H1 (cell line): ENCODE measurements around the gene KATNA1. TPM values are rescaled to one million over a fixed set of nuclear protein-coding genes. Genes with fewer than 3 reads are reported as not detected.

Source experiments
- CTCF ChIA-PET: fragments of 300-600 bp; sonication (Branson Sonifier 250); formaldehyde crosslinking; loops from one replicate; lab custom pipeline; 2021; ENCODE audit not compliant: partially characterized antibody; lab: Charles Lee
- POLR2A ChIA-PET: fragments of 300-600 bp; sonication (Branson Sonifier 250); formaldehyde crosslinking; loops from one replicate; lab custom pipeline; 2021; ENCODE audit warnings: inconsistent platforms; ENCODE audit not compliant: partially characterized antibody; lab: Charles Lee
- DNase-seq, 2 experiments: peaks; one replicate each; pipeline versions ENCODE4 v3.0.0 to v3.0.0-alpha.2; 2010 to 2022; ENCODE audit warnings: low spot score in 2 of 2, low read depth in 1 of 2, mixed read lengths in 1 of 2
- FAIRE-seq: peaks from 2 replicates; lab custom pipeline; 2011; peaks lifted over from hg19 to GRCh38; lab: Jason Lieb, UNC
- H2AFZ ChIP-seq: 2 replicates; pipeline ENCODE4 v1.8.1; 2012; ENCODE audit warnings: low read length, inconsistent platforms
- H2AK5ac ChIP-seq: 2 replicates; pipeline ENCODE4 v1.6.1; 2013; ENCODE audit warnings: low read depth, low read length
- H2BK120ac ChIP-seq: replicated peaks from 2 replicates; pipeline ENCODE3; 2013; ENCODE audit warnings: low read depth, low read length, inconsistent platforms
- H2BK12ac ChIP-seq: 2 replicates; pipeline ENCODE4 v1.6.1; 2013; ENCODE audit warnings: low read depth, low read length
- H2BK15ac ChIP-seq: 2 replicates; pipeline ENCODE4 v1.6.1; 2013; ENCODE audit warnings: low read length
- H2BK20ac ChIP-seq: 2 replicates; pipeline ENCODE4 v1.6.1; 2013; ENCODE audit warnings: low read length
- H2BK5ac ChIP-seq: 2 replicates; pipeline ENCODE4 v1.6.1; 2013; ENCODE audit warnings: low read depth, low read length
- H3K14ac ChIP-seq: 2 replicates; pipeline ENCODE4 v1.6.1; 2013; ENCODE audit warnings: inconsistent platforms; ENCODE audit not compliant: insufficient read length
- H3K18ac ChIP-seq: 2 replicates; pipeline ENCODE4 v1.6.1; 2013; ENCODE audit warnings: low read length; ENCODE audit errors: extremely low read depth
- H3K23ac ChIP-seq: 2 replicates; pipeline ENCODE4 v1.6.1; 2013; ENCODE audit warnings: inconsistent platforms; ENCODE audit not compliant: insufficient read length
- H3K23me2 ChIP-seq: 2 replicates; pipeline ENCODE4 v1.6.1; 2013; ENCODE audit warnings: low read depth, low read length
- H3K27ac ChIP-seq: 2 replicates; pipeline ENCODE4 v1.6.1; 2011; ENCODE audit warnings: low read depth, low read length, inconsistent platforms
- H3K27me3 ChIP-seq, 4 experiments: replicated peaks in 1 of 4; 1 replicate in 1 of 4; 2 replicates in 3 of 4; pipeline versions ENCODE4 v1.6.1 to v1.8.1; 2011 to 2013; ENCODE audit warnings: low read length in 3 of 4, mild to moderate bottlenecking in 3 of 4, inconsistent platforms in 2 of 4, mixed read lengths in 2 of 4, moderate library complexity in 1 of 4; ENCODE audit not compliant: control insufficient read depth in 3 of 4, insufficient read depth in 3 of 4; ENCODE audit errors: extremely low read depth in 1 of 4
- H3K36me3 ChIP-seq, 4 experiments: 2 replicates each; pipeline versions ENCODE4 v1.6.1 to v1.8.1; 2011 to 2013; ENCODE audit warnings: mild to moderate bottlenecking in 4 of 4, low read length in 3 of 4, moderate library complexity in 2 of 4, control low read depth in 1 of 4, inconsistent platforms in 1 of 4; ENCODE audit not compliant: insufficient read depth in 4 of 4, control insufficient read depth in 2 of 4
- H3K4ac ChIP-seq: replicated peaks from 2 replicates; pipeline ENCODE3; 2013; ENCODE audit warnings: low read length, low read depth, mixed read lengths, inconsistent platforms; ENCODE audit not compliant: insufficient read length
- H3K4me1 ChIP-seq, 4 experiments: replicated peaks in 1 of 4; 1 replicate in 1 of 4; 2 replicates in 3 of 4; pipeline versions ENCODE4 v1.6.1 to v1.8.1; 2011 to 2013; ENCODE audit warnings: low read length in 3 of 4, inconsistent platforms in 2 of 4, mixed read lengths in 1 of 4; ENCODE audit not compliant: insufficient read depth in 4 of 4, control insufficient read depth in 3 of 4
- H3K4me2 ChIP-seq, 2 experiments: 2 replicates each; pipeline versions ENCODE4 v1.6.1 to v1.8.1; 2011 to 2013; ENCODE audit warnings: low read depth in 2 of 2, low read length in 2 of 2, control low read depth in 1 of 2, inconsistent platforms in 1 of 2, mild to moderate bottlenecking in 1 of 2; ENCODE audit not compliant: insufficient read depth in 1 of 2
- H3K4me3 ChIP-seq, 4 experiments: fragments of 200-600, 300-600 bp in 1 of 4; sonication (generic), shearing (Covaris generic), sonication (Bioruptor Twin) in 1 of 4; 2 replicates each; pipeline versions ENCODE4 v1.5.1 to v1.8.1; 2011 to 2016; ENCODE audit warnings: low read length in 4 of 4, low read depth in 3 of 4, control low read depth in 2 of 4, inconsistent platforms in 2 of 4, mild to moderate bottlenecking in 2 of 4, mixed read lengths in 1 of 4, moderate library complexity in 1 of 4; ENCODE audit not compliant: insufficient read depth in 2 of 4; ENCODE audit errors: extremely low read depth in 1 of 4
- H3K56ac ChIP-seq: replicated peaks from 2 replicates; pipeline ENCODE3; 2013; ENCODE audit warnings: low read depth, mild to moderate bottlenecking, mixed read lengths, low read length, inconsistent platforms; ENCODE audit not compliant: insufficient read length
- H3K79me1 ChIP-seq: 2 replicates; pipeline ENCODE4 v1.6.1; 2013; ENCODE audit warnings: low read depth, low read length, control low read depth
- H3K79me2 ChIP-seq, 2 experiments: 2 replicates each; pipeline versions ENCODE4 v1.6.1 to v1.8.1; 2012 to 2013; ENCODE audit warnings: low read length in 2 of 2, mild to moderate bottlenecking in 2 of 2, inconsistent platforms in 1 of 2; ENCODE audit not compliant: insufficient read depth in 2 of 2, control insufficient read depth in 1 of 2
- H3K9ac ChIP-seq, 4 experiments: replicated peaks in 1 of 4; 1 replicate in 1 of 4; 2 replicates in 3 of 4; pipeline versions ENCODE4 v1.6.1 to v1.8.1; 2011 to 2013; ENCODE audit warnings: low read depth in 3 of 4, low read length in 3 of 4, control low read depth in 2 of 4, mild to moderate bottlenecking in 2 of 4, moderate library complexity in 2 of 4, inconsistent platforms in 1 of 4; ENCODE audit errors: extremely low read depth in 1 of 4
- H3K9me3 ChIP-seq, 2 experiments: 2 replicates each; pipeline versions ENCODE4 v1.6.1 to v1.8.1; 2012 to 2013; ENCODE audit warnings: mild to moderate bottlenecking in 2 of 2, moderate library complexity in 2 of 2, control low read depth in 1 of 2, inconsistent platforms in 1 of 2, low read depth in 1 of 2, low read length in 1 of 2, mixed read lengths in 1 of 2; ENCODE audit not compliant: insufficient read depth in 2 of 2
- H4K20me1 ChIP-seq, 2 experiments: replicated peaks in 1 of 2; 2 replicates each; pipeline versions ENCODE3 to v1.8.1; 2011 to 2013; ENCODE audit warnings: inconsistent platforms in 2 of 2, low read length in 2 of 2, mild to moderate bottlenecking in 1 of 2; ENCODE audit not compliant: insufficient read depth in 2 of 2, control insufficient read depth in 1 of 2
- H4K5ac ChIP-seq: 2 replicates; pipeline ENCODE4 v1.6.1; 2013; ENCODE audit warnings: low read length, low read depth, mixed read lengths, inconsistent platforms; ENCODE audit not compliant: insufficient read length
- H4K8ac ChIP-seq: 2 replicates; pipeline ENCODE4 v1.8.0; 2013; ENCODE audit warnings: mild to moderate bottlenecking, moderate library complexity, low read length, inconsistent platforms; ENCODE audit not compliant: insufficient read depth; ENCODE audit errors: extremely low read depth
- H4K91ac ChIP-seq: replicated peaks from 2 replicates; pipeline ENCODE3; 2013; ENCODE audit warnings: low read length, mixed read lengths, inconsistent platforms; ENCODE audit not compliant: insufficient read length
- CEBPB ChIP-seq: IDR thresholded peaks from 2 replicates; pipeline ENCODE4 v1.6.1; 2012; ENCODE audit warnings: low read depth, low read length
- CHD1 ChIP-seq: IDR thresholded peaks from 2 replicates; pipeline ENCODE4 v1.6.1; 2012; ENCODE audit warnings: low read depth, low read length, improper control_type of control experiment
- CREB1 ChIP-seq: IDR thresholded peaks from 2 replicates; pipeline ENCODE4 v1.6.1; 2012; ENCODE audit warnings: inconsistent platforms
- CTBP2 ChIP-seq: IDR thresholded peaks from 2 replicates; pipeline ENCODE4 v1.7.0; 2011; ENCODE audit warnings: borderline replicate concordance, mild to moderate bottlenecking, moderate library complexity, mixed read lengths, low read length; ENCODE audit not compliant: insufficient read depth, insufficient read length
- JUND ChIP-seq: IDR thresholded peaks from 2 replicates; pipeline ENCODE4 v1.6.1; 2011; ENCODE audit warnings: mild to moderate bottlenecking, improper control_type of control experiment, low read length
- WGBS, 2 experiments: shearing (Covaris generic) in 1 of 2; methylation state at CpG; one replicate each; pipeline versions ENCODE4 v1.1.6 to v1.1.7; 2013 to 2015; ENCODE audit warnings: low lambda C conversion rate in 2 of 2, mixed read lengths in 2 of 2, inconsistent platforms in 1 of 2, low coverage in 1 of 2, missing lambda C conversion rate in 1 of 2; ENCODE audit not compliant: insufficient replicate concordance in 2 of 2, insufficient coverage in 1 of 2, insufficient read length in 1 of 2; ENCODE audit errors: extremely low coverage in 1 of 2, missing lambda C conversion rate in 1 of 2; 5-methylcytosine and 5-hydroxymethylcytosine counted together
- polyA plus RNA-seq, 7 experiments: library from polyadenylated mRNA; depleted of rRNA in 3 of 7; stranded (reverse) in 5 of 7; unstranded in 2 of 7; fragments of >200 nt in 5 of 7; fragments of 200-250 nt in 2 of 7; gene quantifications; 1 replicate in 5 of 7; 2 replicates in 1 of 7; 4 replicates in 1 of 7; pipeline versions ENCODE4 v1.2.1 to v1.2.3, GENCODE V29; 2011 to 2013; ENCODE audit warnings: missing spikeins in 2 of 7, mixed read lengths in 2 of 7
- total RNA-seq: library from RNA; stranded (reverse); fragmentation: NEBNext Ultra II Directional; extraction: Animal tissue kit (Norgen Biotek cat#: 25700); gene quantifications from 2 replicates; pipeline ENCODE4 v1.2.1, GENCODE V29; 2021
- TF ChIP-seq, protein P1 (sequence below): IDR thresholded peaks from 2 replicates; pipeline ENCODE4 v1.6.1; 2012; ENCODE audit warnings: low read length, inconsistent platforms

Gene KATNA1
- total and polyA plus RNA-seq, 2 of the 8 experiments (the other 6 are each of a cell fraction or from before 2014, with no cell fraction given), result 7.6 to 20.3 TPM

DNA sequence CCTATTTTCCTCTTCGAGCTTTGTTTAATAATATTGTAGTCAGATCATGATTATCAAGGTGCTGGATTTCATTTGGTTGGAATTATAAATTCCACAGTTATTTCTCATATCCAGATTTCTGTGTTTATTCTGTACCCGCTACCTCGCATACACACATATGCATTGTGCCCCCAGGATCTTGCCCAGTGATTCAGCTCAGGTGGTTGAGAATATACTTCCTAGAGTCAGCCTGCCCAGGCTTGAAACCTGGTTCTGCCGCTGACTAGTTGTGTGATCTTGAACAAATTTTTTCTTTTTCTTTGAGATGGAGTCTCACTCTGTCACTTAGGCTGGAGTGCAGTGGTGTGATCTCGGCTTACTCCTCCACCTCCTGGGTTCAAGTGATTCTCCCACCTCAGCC, 67.6 kb downstream of the KATNA1 start:
- Histone ChIP-seq H3K23ac (no peak overlapping the region), H4K20me1 (peaks cover 2 to 9% of the 10 kb centered on the region in 2 experiments)
- POLR2A ChIA-PET, result interaction anchor here (1.1 kb wide), 1 partner anchor 14 kb away, joined by 5 read pairs; no protein-coding TSS in a partner anchor
- TF ChIP-seq CTBP2, result no peak
- TF ChIP-seq, protein P1, sequence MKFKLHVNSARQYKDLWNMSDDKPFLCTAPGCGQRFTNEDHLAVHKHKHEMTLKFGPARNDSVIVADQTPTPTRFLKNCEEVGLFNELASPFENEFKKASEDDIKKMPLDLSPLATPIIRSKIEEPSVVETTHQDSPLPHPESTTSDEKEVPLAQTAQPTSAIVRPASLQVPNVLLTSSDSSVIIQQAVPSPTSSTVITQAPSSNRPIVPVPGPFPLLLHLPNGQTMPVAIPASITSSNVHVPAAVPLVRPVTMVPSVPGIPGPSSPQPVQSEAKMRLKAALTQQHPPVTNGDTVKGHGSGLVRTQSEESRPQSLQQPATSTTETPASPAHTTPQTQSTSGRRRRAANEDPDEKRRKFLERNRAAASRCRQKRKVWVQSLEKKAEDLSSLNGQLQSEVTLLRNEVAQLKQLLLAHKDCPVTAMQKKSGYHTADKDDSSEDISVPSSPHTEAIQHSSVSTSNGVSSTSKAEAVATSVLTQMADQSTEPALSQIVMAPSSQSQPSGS, result no peak
- no peak for TF ChIP-seq CEBPB
- TF ChIP-seq JUND, result no peak
- TF ChIP-seq CHD1, result no peak
- TF ChIP-seq CREB1, result no peak

More for the DNA sequence above, 67.6 kb downstream of the KATNA1 start:
- Histone ChIP-seq H3K14ac (no peak overlapping the region), H2BK120ac (no peak overlapping the region), H2BK12ac (no peak overlapping the region), H3K4me2 (no peak overlapping the region), H3K18ac (no peak overlapping the region), H3K27ac (no peak overlapping the region), H3K27me3 (no peaks in the 10 kb centered on the region), H3K56ac (no peak overlapping the region), H3K23me2 (no peaks in the 10 kb centered on the region), H3K4me3 (no peak overlapping the region), H3K9ac (no peak overlapping the region), H3K4me1 (no peaks in the 10 kb centered on the region), H3K79me1 (no peaks in the 10 kb centered on the region; the same call in 1 of the 2 replicates), H3K79me2 (peaks cover 0 to 9% of the 10 kb centered on the region in 2 experiments; a peak in 1 of 4 replicates), H2AFZ (no peak overlapping the region), H2BK20ac (no peak overlapping the region), H4K5ac (no peak overlapping the region), H3K4ac (no peak overlapping the region), H2BK15ac (no peak overlapping the region), H2BK5ac (no peak overlapping the region), H3K36me3 (peaks cover 2 to 46% (median 10%) of the 10 kb centered on the region in 4 experiments), H4K91ac (no peak overlapping the region), H2AK5ac (no peak overlapping the region), H3K9me3 (no peaks in the 10 kb centered on the region), H4K8ac (no peak overlapping the region)
- DNase-seq (no peak), FAIRE-seq (no peak)
- WGBS, 2 experiments, result 92% methylated on average over 5 of the region's 5 CpGs; no CpG with 5 or more reads in 1 of the 2 experiments
- CTCF ChIA-PET, result no interaction called here
